Measurements from ENCODE around the gene SRBD1.

DNA sequence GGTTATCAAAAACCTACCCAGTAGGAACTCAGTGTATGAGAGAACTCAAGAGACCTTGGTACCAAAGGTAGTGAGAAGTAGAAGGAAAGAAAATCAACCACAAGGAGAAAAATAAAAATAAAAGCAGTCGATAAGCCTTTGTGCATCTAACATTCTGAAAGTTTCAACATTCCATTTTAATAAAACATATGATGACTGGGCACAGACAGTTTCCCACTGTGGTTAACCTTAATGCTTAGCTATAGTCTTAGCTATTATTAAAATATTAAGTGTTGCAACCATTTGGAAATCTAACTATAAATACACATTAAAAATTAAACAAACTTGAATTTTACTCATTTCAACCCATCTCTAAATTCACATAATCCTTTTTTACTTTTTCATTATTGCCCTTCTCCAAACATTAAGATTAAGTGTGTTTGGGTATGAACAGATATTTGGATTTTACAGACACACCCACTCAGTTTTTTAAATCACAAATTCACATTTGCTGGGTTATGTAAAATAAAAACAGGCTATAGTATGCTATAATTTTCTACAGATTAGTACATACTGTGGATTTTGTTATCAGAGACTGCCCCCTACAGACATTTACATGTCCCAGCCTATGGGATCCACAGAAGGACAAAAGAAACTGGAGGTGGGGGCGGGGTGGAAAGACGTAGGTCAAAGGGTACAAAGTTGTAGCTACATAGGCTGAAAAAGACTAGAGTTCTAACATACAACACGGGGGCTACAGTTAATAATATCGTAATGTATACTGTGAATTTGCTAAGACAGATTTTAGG is 32.8 kb downstream of the SRBD1 start:
- TF ChIP-seq CTCF (IDR thresholded peaks at IDR 0.05) (peak; percentile 31), ZFX (IDR thresholded peaks at IDR 0.05; ENCODE audit: borderline replicate concordance) (no peak)

All from 22Rv1 (cell line).